HG02610 (cell line): ENCODE results near the gene LAMA5.

Source experiments
- ATAC-seq: cut with Tn5 transposase; IDR thresholded peaks from one replicate; pipeline ENCODE4 v1.9.1; 2021; ENCODE audit warnings: mild to moderate bottlenecking, moderate library complexity; ENCODE audit not compliant: unreplicated experiment

Gene LAMA5

DNA sequence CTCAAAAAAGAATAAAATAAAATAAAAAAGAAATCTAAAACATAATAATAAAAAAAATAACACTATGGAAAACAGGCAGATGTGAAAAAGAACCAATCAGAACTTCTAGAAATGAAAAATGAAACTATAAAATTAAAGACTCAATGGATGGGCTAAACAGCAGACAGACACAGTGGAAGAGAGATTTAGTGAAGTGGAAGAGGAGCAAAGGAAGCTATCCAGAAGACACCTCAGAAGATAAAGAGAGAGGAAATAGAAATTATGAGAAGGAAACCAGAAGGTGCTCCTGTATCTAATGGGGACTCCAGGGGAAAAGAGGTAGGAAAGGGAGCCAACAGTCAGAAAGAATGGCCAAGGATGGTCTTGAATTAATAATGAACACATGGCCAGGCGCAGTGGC is 18.5 kb downstream of the LAMA5 start:
- no peak for ATAC-seq

DNA sequence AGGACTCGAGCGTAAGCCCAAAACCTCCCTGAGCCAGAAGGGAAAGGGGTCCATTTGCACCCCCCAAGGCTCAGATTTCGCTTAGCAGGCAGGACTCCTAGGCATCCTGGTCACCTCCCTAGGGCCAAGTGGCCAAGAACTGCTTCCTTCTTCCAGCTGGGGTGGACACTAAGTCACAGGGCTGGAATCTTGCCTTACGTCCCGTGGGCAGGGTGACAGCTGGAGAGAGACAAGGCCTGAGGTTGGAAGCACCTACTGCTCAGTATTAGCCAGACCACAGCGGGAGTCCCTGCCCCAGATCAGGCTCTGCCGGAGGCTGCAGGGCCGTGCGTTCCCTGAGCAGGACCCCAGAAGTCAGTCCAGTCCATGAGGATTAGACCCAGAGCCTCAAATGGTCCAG is 19.7 kb downstream of the LAMA5 start:
- no peak for ATAC-seq

- ATAC-seq: no peak
Observed at GRCh38 chr20:62347151-62347404, 20.0 kb downstream of the LAMA5 start.

DNA sequence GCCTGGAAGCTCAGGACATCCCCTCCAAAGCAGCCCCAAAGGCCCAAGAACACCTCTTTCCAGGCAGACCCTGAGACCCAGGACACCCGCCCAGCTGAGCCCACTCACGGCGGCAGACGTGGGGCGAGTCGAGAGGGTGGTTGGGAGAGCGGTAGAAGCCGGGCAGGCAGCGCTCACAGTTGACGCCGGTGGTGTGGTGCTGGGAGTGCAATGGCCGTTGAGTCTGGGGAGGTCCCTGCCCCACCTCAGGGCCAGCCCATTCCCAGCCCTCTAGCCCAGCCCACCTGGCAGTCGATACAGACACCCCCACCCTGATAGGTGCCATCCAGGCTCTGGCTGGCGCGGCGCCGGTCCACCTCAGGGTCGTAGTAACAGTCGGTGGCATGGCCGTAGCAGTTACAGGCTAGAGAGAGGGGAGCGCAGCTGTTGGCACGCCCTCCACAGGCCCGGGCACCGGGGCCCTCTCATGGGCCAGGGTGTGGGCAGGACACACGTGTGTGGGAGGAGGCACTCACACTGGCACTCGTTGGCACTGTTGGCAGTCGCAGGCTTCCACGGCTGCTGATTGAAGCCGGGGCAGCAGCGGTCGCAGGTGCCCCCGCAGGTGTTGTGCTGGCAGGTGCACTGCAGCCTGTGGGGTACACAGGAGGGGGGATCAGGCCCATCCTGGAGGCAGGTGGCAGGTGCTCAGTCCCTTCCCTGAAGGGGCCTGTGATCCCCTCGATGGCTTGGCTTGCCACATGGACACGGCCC is 20.5 kb downstream of the LAMA5 start:
- ATAC-seq: no peak

GRCh38 chr20:62345681-62346370 is 21.3 kb downstream of the LAMA5 start:
- ATAC-seq: no peak

- ATAC-seq: no peak
Observed at GRCh38 chr20:62344782-62345181, 22.3 kb downstream of the LAMA5 start.

GRCh38 chr20:62344092-62344491 is 23.0 kb downstream of the LAMA5 start:
- no peak for ATAC-seq

DNA sequence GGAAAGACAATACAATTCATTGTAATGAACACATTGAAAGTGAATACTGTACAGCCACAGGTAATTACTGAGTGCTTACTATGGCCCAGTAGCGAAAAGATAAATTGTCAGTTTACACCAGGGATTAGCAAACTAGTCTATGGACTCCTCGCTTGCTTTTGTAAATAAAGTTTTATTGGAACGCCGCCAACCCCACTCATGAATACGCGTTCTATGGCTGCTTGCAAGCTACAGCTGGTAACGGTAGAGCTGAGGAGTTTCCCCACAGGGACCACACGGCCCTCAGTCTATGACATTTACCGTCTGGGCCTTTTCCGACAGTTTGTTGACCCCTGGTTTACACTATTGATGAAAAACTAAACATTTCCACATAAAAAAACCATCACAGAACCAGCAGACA is 24.2 kb downstream of the LAMA5 start:
- ATAC-seq: no peak

- ATAC-seq: peak; percentile 61
Observed at GRCh38 chr20:62339647-62340062, 27.5 kb downstream of the LAMA5 start.

DNA sequence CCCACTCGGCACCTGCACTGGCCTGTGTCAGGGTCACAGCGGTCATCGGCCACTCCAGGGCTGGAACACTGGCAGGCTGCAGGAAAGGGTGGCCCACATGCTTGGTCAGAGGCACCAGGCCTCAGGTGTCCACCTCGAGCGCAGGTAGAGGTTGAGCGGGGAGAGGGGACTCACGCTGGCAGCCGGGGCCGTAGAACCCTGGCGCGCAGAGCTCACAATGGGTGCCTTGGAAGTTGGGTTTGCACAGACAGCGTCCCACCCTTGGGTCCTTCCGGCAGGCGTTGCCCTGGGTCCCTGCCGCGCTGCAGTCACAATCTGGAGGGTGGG is 28.9 kb downstream of the LAMA5 start:
- ATAC-seq: no peak

- no peak for ATAC-seq
Observed at GRCh38 chr20:62337558-62338293, 29.4 kb downstream of the LAMA5 start.

DNA sequence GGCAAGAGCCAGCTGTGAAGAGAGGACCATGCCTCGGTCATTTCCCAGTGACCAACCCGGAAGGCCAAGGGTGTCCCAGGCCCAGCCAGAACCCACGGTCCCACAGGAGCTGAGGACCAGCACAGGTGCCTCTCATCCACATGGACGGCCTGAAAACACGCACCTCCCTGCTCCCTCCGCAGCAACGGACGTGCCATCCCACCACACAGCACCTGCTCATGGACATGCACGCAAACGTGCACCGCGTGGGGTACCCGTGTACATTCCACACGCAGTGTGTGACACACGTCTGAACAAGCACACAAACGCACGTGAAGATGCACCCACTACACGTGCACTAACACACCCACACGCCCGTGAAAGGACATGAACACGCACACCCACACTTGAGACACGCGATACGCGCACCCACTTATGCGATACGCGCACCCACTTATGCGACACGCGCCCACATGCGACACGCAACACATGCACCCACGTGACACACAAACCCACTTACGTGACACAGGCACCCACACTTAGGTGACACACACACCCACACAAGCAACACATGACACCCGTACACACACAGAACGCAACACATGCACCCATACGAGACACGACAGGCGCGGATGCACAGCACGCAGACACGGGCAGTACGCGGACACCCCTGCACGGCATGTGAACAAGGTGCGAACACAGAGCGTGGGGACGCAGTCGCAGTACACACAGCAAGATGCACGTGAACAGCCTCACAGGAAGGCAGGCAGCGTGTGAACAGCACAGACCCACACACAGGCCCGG is 30.1 kb downstream of the LAMA5 start:
- ATAC-seq: no peak

DNA sequence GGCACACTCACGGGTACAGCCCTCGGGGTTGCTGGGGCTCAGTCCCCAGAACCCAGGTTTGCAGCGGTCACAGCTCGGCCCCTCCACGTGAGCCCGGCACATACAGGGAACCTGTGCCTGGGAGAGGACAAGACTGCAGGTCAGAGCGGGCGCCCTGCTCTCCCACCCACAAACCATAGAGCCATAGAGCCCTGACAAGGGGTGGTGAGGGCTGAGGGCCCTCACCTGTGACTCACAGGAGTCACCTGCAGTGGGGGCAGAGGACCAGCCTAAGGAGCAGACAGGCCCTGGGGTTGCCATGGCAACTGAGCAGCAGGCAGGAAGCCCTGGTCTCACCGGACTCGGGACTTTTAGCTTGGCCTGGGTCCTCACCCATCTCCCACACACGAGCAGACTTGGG is 30.8 kb downstream of the LAMA5 start:
- no peak for ATAC-seq

DNA sequence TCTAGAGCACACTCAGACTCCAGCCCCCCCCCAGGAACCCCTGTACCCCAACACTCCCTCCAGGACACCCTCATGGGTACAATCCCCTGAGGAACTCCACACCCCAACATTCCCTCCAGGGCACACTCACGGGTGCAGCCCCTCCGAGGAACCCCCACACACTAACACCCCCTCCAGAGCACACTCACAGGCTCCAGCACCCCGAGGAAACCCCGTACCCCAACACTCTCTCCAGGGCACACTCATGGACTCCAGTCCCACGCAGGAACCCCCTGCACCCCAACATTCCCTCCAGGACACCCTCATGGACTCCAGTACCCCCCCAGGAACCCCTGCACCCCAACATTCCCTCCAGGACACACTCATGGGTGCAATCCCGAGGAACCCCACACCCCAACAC is 31.6 kb downstream of the LAMA5 start:
- no peak for ATAC-seq

GRCh38 chr20:62334881-62335280 is 32.2 kb downstream of the LAMA5 start:
- no peak for ATAC-seq

DNA sequence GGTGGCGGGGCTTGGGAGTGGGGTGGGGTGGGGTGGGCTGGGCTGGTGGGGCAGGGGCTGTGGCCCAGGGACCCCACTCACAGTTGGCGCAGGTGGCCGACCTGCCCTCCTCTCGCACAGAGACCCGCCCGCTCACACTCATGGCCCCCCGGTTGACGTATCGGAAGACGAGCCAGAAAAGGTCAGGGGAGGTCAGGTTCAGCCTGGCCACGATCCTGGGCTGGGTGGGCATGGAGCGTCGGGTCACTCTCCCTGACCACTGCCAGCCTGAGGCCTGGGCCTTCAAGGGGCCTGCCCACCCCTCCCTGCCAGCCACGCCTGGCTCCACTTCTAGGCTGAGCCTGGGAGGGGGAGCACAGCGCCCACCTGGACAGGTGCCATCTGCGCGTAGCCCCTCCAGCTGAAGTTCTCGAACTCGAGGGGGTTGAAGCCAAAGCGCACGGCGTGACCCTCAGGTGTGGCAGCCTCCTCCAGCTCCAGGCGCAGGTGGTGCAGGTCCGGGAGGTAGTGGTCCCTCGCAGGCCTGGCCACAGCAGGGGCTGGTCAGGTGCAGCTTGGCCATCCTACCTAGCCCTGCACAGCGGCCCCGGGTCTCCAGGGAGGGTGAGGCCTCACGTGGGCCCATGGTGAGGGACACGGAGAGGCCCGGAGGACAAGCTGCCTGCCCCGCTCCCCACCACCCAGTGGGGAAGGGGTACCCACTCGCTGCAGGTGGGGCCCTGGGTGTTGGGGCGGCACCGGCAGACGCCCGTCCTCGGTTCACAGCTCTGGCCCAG is 33.1 kb downstream of the LAMA5 start:
- ATAC-seq: no peak

DNA sequence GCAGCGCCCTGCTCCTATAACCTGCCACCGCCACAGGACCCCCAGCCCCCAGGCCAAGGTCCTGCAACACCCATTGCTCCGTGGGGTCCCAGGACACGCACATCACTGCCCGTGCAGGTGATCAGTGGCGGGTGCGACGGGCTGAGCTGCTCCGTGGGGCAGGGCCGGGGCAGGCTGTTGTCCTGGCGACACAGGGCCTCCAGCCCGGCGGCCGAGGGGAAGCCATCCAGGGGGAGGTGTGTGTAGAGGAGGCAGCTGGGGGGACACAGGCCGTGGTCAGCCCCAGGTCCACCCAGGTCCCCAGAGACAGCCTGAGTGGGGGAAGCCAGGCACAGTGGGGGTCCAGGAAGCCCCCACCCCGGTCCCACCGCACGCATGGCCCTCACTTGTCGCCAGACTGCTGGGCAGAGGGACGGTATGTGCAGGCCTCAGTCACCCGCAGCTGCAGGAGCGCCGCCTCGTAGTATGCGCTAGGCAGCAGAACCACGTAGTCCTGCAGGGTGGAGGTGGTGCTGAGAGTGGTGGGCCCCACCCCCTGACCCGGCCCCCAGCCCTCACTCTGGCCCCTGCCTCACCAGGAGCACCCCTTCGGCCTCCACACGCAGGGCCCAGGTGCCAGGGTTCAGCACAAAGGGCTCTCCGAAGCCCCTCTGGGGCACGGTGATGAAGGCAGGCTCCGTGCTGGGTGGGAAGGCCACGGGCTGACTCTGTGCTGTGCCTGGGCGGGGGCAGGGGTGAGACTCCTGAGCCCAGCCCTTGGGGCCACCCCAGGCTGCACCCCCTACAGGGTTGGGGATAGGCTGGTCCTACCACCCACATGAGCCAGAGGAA is 33.9 kb downstream of the LAMA5 start:
- ATAC-seq: no peak

DNA sequence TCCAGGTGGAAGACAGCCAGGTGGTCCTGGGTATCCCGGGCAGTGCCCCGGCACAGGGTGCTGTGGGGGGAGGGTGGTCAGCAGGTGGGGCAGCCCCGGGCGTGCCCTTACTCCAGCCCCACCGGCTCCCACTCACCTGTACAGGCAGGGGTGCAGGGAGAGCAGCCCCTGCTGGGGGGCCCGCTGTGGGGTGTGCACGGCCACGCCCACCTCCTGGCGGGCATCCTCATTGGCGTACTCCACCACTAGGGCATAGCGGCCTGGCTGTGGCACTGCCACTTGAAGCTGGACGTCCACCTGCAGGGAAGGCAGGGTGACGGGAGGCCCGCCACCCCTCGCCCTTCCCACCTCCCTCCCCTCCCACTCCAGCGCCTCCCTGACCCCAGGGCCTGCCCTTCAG is 34.7 kb downstream of the LAMA5 start:
- no peak for ATAC-seq

- no peak for ATAC-seq
Observed at GRCh38 chr20:62331347-62331746, 35.8 kb downstream of the LAMA5 start.
